Activated CD4-positive, CD25-positive, alpha-beta regulatory T cell (primary cell): ENCODE results near the gene COL25A1.
"Not testable (repeated sequence)": the region's sequence is repeated elsewhere in the genome, so short reads cannot be mapped to it uniquely, and the experiment has no call there.

Experiments
- DNase-seq, 4 experiments: peaks; one replicate each; lab custom pipeline; 2025; lab: John Stamatoyannopoulos, UW

The COL25A1 gene

DNA sequence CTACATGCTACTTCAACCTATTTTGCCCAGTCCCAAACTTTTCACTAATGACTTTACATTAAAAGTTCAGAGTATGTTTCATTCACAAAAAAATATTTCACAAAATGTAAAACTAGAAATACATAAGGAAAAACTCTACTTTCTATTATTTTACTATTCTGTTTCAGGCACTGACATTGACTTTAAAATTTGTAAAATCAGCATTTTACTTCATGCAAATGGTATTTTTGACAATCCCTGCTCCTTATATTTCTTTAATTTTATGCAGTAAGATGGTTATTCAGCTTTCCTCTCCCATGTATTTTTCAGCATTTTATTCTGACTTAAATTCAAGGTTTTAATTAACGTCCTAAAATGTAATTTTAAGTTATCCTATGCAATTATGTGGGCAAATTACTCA is 178.5 kb downstream of the COL25A1 start:
- no peak for DNase-seq

DNA sequence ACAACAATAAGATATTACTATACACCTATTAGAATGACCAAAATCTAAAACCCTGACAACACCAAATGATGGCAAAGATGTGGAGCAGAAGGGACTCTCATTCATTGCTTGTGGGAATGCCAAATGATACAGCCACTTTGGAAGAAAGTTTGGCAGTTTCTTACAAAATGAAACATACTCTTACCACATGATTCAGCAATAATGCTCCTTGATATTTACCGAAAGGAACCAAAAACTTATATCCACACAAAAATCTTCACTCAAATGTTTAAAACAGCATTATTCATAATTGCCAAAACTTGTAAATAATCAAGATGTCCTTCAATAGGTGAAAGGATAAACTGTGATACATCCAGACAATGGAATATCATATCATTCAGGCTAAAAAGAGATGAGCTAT is 180.9 kb downstream of the COL25A1 start:
- DNase-seq = no peak

DNA sequence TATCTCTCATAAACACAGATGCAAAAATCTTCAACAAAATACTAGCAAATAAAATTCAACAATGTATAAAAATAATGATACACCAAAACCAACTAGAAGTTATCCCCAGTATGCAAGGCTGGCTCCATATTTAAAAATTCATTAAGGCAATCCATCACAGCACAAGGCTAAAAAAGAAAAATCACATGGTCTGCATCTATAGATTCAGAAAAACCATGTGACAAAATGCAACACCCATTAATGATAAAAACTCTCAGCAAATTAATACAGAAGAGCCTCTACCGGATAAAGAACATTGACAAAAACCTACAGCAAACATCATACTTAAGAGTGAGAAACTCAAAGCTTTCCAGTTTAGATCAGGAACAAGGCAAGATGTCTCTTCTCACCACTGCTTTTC is 182.6 kb downstream of the COL25A1 start:
- DNase-seq = no peak

DNA sequence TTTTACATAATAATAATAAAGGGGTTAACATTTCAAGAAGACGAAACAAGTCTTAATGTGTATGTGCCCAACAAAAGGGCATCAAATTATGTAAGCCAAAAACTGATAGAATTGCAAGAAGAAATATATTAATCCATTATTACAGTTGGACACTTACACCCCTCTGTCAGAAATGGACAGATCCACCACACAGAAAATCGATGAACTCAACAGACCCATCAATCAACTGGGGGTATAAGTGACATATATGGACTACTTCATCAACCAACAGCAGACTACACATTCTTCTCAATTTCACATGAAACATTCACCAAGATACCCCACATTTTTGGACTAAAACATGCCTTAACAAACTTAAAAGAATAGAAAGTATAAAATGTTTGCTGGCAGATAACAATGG is 183.8 kb downstream of the COL25A1 start:
- no peak for DNase-seq

DNA sequence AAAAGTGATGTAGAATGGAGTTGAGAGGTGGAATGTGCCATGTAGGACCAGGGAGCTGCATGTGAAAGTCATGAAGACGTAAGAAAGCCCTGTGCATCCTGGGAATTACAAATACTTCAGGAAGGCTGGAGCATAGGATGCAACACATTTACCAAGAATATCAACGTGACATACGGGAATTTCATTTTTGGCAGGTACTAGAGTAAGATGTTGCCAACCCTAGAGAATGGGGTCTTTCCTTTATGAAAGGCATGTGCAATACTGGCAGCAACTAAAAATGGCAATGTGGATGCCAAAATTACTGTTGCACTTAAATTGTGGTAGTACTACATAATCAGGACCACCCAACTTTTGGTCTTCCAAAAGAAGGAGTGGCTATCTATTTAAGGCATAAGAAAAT is 188.0 kb downstream of the COL25A1 start:
- no peak for DNase-seq

DNA sequence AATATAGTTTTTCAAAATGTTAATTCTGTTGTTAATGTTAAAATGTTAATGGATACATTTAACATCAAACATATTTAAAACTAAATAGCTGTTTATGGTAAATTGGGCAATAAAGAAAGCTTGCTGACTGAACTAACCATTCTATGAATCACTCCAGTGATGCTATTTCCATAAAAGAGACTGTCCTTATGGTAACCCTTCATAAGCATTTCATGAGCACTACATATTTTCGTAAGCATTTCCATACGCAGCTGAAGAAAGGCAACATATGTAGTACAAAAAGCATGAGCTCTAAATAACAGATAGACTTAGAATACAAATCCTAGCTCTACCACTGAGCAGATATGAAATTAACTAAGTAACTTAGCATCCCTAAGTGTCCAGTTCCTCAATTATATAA is 188.9 kb downstream of the COL25A1 start:
- no peak for DNase-seq

DNA sequence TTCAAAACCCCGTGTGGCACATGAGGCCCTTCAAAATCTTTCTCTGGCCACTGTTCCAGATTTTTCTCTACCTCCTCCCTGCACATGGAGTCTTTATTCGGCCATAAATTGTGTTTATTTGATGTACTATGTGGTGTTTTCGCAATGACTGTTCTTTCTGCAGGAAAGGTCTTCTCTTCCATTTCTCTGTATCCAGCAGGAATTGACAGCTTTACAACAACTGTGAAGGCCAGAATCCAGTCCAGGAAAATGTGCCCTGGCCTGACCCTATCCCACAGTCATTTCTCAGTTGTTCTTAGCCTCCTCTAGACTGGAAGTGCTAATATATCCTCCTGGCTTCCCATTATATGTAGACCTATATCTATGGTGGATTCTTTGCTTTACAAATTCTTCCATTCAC is 191.4 kb downstream of the COL25A1 start:
- no peak for DNase-seq

DNA sequence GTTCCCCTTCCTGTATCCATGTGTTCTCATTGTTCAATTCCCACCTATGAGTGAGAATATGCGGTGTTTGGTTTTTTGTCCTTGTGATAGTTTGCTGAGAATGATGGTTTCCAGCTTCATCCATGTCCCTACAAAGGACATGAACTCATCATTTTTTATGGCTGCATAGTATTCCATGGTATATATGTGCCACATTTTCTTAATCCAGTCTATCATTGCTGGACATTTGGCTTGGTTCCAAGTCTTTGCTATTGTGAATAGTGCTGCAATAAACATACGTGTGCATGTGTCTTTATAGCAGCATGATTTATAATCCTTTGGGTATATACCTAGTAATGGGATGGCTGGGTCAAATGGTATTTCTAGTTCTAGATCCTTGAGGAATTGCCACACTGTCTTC is 194.2 kb downstream of the COL25A1 start:
- DNase-seq = not testable (repeated sequence)

DNA sequence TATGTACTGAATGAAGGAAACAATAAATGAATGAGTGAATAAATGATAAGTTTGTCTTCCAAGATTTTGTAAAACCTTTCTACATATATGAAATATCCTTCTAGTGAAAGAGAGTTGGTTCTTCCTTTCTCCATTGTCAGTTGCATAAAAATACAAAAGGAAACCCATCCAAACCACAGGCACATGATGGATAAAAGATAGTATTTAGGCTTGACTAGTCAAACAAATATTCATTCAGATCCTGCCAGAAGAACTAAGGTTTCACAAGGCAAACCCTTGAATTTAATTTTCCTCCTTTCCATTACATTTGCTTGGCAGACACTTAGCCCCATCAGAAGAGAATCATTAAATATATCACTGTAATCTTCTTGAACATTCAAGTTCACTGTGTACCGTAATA is 208.4 kb downstream of the COL25A1 start:
- no peak for DNase-seq

DNA sequence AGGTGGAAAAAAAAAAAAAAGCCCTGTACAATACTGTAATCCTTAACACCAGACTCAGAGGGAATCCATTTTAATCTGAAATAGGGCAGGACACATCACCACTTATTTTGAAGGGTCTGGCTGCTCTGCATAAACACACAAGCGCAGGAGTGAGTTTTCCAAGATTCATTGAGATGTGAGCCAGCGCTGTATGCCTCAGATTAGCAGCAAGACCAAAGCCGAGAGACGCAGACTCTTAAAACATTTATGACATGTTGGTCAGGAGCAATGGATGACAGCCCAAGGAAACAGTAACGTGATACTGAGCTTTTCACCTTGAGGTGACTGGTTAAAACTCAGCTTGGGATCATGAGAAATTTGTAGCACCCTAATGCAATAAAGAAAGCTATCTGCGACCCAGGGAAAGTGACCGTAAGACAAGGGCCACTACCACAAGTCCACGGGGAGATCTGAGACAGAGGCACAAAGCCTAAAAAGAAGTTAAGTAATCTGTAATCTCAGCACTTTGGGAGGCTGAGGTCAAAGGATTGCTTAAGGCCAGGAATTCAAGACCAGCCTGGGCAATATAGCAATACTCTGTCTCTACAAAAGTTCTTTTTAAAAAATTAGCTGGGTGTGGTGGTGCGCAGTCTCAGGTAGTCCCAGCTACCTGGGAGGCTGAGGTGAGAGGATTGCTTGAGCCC is 210.6 kb downstream of the COL25A1 start:
- DNase-seq = no peak

DNA sequence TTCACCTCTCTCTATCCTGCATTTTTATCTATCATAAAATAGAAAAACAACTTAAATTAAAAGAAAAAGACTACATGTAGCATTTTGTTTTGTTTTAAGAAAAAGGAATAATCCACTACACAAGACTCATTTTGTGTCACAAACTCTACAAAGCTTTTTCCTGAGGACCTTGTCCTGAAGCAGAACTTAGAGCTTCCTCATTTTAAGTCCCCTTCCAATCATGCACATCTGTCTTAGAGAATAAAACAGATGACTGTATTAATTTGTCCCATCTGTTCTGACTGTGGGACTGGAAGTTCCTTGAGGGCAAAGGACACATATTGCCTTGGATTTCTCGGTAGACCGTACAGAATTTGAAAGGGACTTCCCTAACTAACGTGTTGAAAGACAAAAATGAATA is 218.5 kb downstream of the COL25A1 start:
- no peak for DNase-seq

DNA sequence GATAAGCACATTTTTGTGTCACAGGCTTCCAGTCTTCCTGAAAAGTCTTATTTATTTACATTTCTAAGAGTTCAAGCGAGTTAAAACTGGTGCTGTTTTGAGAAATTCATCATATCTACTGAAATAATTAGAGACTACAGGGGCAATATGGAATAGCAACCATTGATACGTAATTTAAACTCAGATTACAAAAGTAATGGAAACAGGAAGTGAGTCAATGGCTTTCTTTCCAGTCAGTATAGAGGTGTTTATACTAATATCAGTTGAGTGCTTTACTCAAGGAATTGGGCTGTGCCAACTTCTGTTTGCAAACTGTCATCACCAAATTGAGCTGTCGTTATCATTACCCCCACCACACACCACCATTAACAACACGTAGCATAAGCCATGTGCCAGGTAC is 222.7 kb downstream of the COL25A1 start:
- DNase-seq = no peak

DNA sequence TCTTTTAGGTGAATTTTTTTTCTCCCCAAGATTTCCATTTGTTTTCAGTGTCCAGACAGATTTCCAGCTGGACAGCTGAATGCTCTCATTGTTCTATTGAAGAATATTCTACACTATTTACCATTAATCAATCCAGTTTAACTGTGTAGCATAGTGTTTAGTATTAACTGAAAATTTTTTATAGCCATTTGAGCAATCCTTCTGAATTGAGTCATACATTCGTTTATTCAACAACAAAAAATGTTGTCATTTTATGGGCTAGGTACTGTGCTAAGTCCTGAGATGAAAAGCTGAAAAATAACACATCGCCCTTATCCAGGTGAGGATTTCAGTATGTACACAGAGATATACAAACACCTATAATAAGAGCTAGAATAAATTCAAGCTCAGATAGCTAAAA is 223.3 kb downstream of the COL25A1 start:
- no peak for DNase-seq

DNA sequence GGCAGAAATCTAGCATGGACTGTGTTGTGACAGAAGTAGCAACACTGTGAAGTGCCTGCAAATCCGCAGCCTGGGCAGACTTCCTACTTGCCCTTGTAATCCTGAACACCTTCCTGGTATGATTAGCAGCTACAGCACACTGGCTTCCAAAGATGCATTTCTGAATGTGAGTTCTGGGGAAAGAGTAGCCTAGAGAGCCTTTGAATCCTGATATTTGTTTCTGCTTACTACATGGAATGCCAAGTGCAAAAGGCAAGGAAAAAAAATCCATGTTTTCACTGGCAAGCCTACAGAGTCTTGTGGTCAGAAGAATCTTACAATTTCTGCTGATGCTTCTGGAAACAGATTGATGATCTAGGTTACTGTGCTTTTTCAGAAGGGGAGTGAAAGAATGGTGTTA is 223.7 kb downstream of the COL25A1 start:
- DNase-seq = no peak

DNA sequence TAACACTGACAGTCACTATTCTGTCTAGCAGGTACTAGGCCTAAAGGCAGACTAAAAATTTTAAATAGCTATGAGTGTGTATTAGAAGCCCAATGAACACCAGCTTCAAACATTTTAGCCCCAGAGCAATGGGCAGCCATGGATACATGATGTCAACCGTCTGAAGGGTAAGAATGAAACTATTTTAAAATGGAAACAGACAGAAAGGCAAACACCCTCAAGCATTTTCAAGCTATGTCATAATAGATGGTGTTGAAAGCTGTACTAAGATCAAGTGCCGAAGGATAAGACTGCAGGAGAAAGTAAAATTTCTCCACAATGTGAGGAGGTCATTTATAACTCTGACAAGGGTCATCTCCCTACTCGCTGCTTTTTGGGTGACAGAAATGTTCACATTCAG is 225.0 kb downstream of the COL25A1 start:
- DNase-seq = no peak

DNA sequence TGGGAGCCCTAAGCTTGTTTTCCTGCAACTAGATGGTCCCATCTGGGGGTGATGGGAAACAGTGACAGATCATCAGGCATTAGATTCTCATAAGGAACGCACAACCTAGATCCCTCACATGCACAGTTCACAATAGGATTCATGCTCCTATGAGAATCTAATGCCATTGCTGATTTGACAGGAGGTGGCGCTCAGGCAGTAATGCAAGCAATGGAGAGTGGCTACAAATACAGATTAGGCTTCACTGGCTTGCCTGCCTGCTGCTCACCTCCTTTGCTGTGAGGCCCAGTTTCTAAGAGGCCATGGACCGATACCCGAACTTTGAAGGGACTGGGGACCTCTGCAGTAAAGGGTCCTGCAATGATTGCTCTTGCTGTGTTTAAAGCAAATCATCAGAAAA is 225.7 kb downstream of the COL25A1 start:
- not testable (repeated sequence) for DNase-seq

DNA sequence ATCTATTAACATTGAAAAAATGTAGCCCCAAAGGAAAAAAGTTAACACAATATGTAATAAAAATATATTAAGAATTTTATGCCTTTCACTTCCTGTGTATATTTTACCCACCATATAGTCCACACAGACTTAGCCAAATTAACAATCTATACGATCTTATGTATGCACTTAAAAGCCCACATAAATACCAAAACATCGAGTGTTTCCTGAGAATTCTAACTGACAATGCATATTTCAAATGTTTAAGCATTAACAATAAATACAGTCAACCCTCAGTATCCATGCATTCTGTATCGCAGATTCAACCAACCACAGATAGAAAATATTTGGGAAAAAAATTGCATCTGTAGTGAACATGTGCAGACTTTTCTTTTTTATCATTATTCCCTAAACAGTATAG is 226.8 kb downstream of the COL25A1 start:
- no peak for DNase-seq

DNA sequence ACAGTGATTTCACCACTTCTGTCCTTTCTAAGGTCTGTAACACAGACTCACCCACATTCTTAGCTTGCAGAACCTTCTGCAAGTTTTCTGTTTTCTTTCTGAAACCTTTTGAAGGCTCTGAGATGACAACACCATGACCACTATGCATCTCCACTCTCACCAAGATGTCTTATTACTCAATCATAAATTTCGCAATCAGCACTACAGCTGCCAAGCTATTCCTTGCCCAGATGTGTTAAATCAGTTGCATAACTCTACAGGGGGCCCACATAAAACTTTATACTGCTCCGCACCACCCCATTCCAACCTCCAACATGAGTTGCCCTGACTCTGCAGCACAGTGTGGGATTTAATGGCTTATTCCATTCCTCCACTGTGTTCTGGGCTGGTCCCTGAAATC is 229.9 kb downstream of the COL25A1 start:
- DNase-seq = no peak

DNA sequence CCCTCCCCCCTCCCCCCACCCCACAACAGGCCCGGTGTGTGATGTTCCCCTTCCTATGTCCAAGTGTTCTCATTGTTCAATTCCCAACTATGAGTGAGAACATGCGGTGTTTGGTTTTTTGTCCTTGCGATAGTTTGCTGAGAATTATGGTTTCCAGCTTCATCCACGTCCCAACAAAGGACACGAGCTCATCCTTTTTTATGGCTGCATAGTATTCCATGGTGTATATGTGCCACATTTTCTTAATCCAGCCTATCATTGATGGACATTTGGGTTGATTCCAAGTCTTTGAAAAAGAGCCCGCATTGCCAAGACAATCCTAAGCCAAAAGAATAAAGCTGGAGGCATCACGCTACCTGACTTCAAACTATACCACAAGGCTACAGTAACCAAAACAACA is 231.8 kb downstream of the COL25A1 start:
- not testable (repeated sequence) for DNase-seq

DNA sequence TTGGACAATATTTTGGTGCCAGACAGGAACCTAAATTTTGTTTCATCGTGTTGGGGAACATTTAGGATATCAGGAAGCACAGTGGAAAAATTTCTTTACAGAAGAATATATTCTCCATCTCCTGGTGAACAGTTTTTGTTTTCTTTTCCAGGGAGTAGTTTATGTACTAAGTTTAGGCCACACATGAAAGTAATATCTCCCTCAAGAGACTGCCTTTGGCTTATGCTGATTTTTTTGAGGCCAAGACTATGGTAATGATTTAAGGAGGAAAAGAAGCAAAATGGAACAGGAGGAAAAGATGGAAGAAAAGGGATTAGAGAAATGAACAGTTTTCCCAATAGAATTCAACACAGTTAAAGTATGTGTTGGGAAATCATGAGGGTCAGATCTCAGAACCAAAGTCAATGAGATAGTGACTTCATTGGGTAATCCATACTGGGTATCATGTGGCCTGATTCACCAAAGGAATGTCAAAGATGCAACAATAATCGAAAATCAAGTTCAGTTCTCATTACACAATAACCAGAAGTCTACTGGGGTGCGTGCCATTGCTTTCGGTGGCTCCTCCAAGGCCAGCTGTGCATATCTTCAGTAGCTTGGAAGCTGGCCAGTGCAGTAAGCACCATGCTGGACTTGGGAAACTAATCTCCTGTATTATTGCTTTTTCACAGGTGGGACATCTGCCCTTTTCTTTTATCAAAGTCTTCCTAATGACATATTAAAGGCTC is 234.8 kb downstream of the COL25A1 start:
- no peak for DNase-seq

DNA sequence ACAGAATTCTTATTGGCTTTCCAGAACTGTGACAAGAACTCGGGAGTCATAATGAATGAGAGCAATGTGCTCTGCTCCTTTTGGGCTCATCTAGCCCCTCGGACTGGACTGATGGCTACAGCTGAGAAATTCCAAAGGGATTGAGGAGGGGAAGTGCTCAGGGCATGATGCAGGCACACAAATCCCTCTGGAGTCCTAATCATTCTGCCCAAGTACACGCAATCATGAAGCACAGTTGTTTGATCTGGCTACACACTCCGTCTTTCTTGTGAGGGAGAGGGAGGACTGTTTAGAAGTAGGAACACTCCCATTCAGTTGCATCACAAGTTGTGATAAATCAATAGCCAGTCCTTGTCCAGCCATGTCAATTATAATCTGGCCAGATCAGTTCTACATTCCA is 237.5 kb downstream of the COL25A1 start:
- no peak for DNase-seq

DNA sequence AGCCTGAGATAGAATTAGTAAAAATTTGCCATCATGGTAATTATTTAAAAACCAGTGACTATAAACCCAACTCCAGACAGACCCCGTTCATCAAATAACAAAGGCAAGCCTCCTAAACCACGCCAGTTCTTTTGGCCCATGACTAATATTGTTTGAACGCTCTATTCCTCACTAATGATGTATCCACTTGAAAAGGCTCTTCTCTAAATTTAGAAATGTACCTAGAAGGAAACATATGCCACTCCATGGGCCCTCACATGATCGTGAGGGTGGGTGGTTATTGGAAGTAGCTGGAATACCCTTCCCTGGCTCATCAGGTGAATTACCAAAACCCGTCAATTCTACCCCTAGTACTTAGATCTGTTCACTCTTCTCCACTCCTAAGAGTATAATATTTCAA is 249.2 kb downstream of the COL25A1 start:
- no peak for DNase-seq

DNA sequence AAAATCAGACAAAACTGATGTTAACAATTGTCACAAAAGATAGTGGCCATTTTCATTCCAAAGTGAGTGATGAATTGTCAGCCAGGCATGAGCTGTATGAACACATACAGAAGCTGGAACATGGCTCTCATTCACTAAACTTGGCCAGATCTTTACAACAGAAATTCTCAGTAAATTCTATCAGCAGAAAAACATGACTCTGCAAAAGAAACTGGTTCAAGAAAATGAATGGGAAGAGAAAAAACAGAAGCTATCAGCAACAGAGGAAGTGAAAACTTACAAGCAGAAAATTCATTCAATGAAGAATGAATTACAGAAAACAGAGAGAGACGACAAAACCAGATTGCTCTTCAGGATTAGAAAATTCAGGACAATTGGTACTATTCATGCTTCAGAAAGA is 249.6 kb downstream of the COL25A1 start:
- no peak for DNase-seq

DNA sequence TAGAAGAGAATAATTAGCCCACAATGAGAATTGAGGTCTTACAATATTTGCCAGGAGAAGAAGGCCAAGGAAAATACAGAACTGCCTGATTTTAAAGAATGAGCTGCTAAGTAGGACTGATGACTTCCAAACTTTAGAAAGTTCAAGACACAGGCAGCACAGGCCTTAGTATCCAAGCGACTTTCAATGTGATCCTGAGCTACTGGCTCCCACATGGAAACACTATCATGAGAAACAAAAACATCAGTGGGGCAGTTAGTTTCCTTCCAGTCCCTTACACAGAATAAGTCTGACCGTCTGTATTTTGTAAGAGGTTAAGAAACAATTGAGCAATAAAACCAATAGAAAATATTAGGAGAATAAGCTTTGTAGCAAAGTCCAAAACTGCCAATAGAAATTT is 251.4 kb downstream of the COL25A1 start:
- no peak for DNase-seq
